Keratinocyte (primary cell): Measurements from ENCODE around the gene S100A10. TPM values are rescaled to one million over a fixed set of nuclear protein-coding genes. Genes with fewer than 3 reads are reported as not detected.

Experiments used
- DNase-seq: peaks from one replicate; pipeline ENCODE4 v3.0.0-alpha.2; 2011; ENCODE audit warnings: low read depth, missing footprints, low spot score
- FAIRE-seq: peaks from 2 replicates; lab custom pipeline; 2011; peaks lifted over from hg19 to GRCh38; lab: Jason Lieb, UNC
- H2AFZ ChIP-seq: 2 replicates; pipeline ENCODE4 v1.6.0; 2012; ENCODE audit warnings: low read length, control low read depth, inconsistent platforms; ENCODE audit not compliant: control insufficient read depth
- H3K27ac ChIP-seq: 2 replicates; pipeline ENCODE4 v1.5.1; 2011; ENCODE audit warnings: low read length; ENCODE audit not compliant: control insufficient read depth, insufficient read depth
- H3K27me3 ChIP-seq: 3 replicates; pipeline ENCODE4 v1.6.0; 2011; ENCODE audit warnings: low read length; ENCODE audit not compliant: control insufficient read depth, insufficient read depth; ENCODE audit errors: extremely low read depth
- H3K36me3 ChIP-seq, 2 experiments: 2 replicates in 1 of 2; 3 replicates in 1 of 2; pipeline ENCODE4 v1.5.1; 2011; ENCODE audit warnings: low read length in 2 of 2, mild to moderate bottlenecking in 1 of 2; ENCODE audit not compliant: control insufficient read depth in 2 of 2, insufficient read depth in 2 of 2; ENCODE audit errors: extremely low read depth in 1 of 2
- H3K4me1 ChIP-seq: 3 replicates; pipeline ENCODE4 v1.5.1; 2011; ENCODE audit warnings: low read length; ENCODE audit not compliant: control insufficient read depth, insufficient read depth; ENCODE audit errors: extremely low read depth
- H3K4me2 ChIP-seq: 3 replicates; pipeline ENCODE4 v1.6.0; 2011; ENCODE audit warnings: low read depth, low read length; ENCODE audit not compliant: control insufficient read depth, insufficient read depth; ENCODE audit errors: extremely low read depth
- H3K4me3 ChIP-seq, 3 experiments: fragments of 200-600 bp in 1 of 3; sonication (generic) in 1 of 3; 2 replicates in 2 of 3; 3 replicates in 1 of 3; pipeline ENCODE4 v1.5.1; 2011 to 2016; ENCODE audit warnings: low read length in 3 of 3, mild to moderate bottlenecking in 3 of 3, control low read depth in 2 of 3, inconsistent platforms in 1 of 3, low read depth in 1 of 3, mixed read lengths in 1 of 3, mixed run types in 1 of 3, moderate library complexity in 1 of 3; ENCODE audit not compliant: control insufficient read depth in 2 of 3, insufficient read depth in 2 of 3; ENCODE audit errors: extremely low read depth in 1 of 3
- H3K79me2 ChIP-seq: 2 replicates; pipeline ENCODE4 v1.6.0; 2012; ENCODE audit warnings: low read length; ENCODE audit not compliant: control insufficient read depth, insufficient read depth
- H3K9ac ChIP-seq: 3 replicates; pipeline ENCODE4 v1.6.0; 2011; ENCODE audit warnings: low read length; ENCODE audit not compliant: control insufficient read depth, insufficient read depth; ENCODE audit errors: extremely low read depth
- H3K9me1 ChIP-seq: 3 replicates; pipeline ENCODE4 v1.6.0; 2011; ENCODE audit warnings: low read length; ENCODE audit not compliant: control insufficient read depth, insufficient read depth; ENCODE audit errors: extremely low read depth
- H3K9me3 ChIP-seq: 2 replicates; pipeline ENCODE4 v1.5.1; 2012; ENCODE audit warnings: low read depth, low read length; ENCODE audit not compliant: control insufficient read depth
- H4K20me1 ChIP-seq: 3 replicates; pipeline ENCODE4 v1.6.0; 2011; ENCODE audit warnings: low read length; ENCODE audit not compliant: control insufficient read depth, insufficient read depth; ENCODE audit errors: extremely low read depth
- CTCF ChIP-seq, 3 experiments: IDR thresholded peaks in 1 of 3; conservative IDR thresholded peaks in 1 of 3; optimal IDR thresholded peaks in 1 of 3; 2 replicates in 2 of 3; 3 replicates in 1 of 3; pipeline versions ENCODE3 to v1.5.1; 2011; ENCODE audit warnings: low read length in 3 of 3, mild to moderate bottlenecking in 3 of 3, moderate library complexity in 2 of 3, control low read depth in 1 of 3, inconsistent platforms in 1 of 3; ENCODE audit not compliant: insufficient read depth in 2 of 3; ENCODE audit errors: extremely low read depth in 1 of 3
- EZH2 ChIP-seq: IDR thresholded peaks from one replicate; pipeline ENCODE4 v1.6.1; 2012; ENCODE audit warnings: inconsistent platforms, mild to moderate bottlenecking, low read length, moderate library complexity
- dilution Hi-C: fragments of 300-500 bp; cut with MboI; formaldehyde crosslinking; loops from one replicate; pipeline ENCODE4 v1.7.0; 2020; ENCODE audit warnings: low sequenced_read_pairs; ENCODE audit not compliant: extremely low pct_ligation_motif_present
- polyA plus RNA-seq, 5 experiments: library from polyadenylated mRNA; depleted of rRNA in 3 of 5; stranded (reverse) in 3 of 5; stranded (forward) in 1 of 5; unstranded in 1 of 5; fragments of >200 nt; gene quantifications; 1 replicate in 1 of 5; 2 replicates in 3 of 5; 3 replicates in 1 of 5; pipeline versions ENCODE4 v1.2.1 to v1.2.3, GENCODE V29; 2011 to 2012; ENCODE audit warnings: missing spikeins in 2 of 5, low read depth in 1 of 5, low replicate concordance in 1 of 5

S100A10 gene
- polyA plus RNA-seq, 1 donor (not counting 4 experiments of a cell fraction or from before 2014, with no cell fraction given) = 1,061 TPM

- FAIRE-seq = peak; percentile 46
- H3K27me3 ChIP-seq = no peaks in the 10 kb centered on the region
- H3K27ac ChIP-seq = no peak overlapping the region
- peaks cover 7% of the 10 kb centered on the region for H4K20me1 ChIP-seq
- no peaks in the 10 kb centered on the region for H3K9me1 ChIP-seq
- no peak for DNase-seq
- dilution Hi-C loops = no loop called here
- H3K4me3 ChIP-seq = no peak overlapping the region
- H3K36me3 ChIP-seq = peaks cover 27 to 54% of the 10 kb centered on the region in 2 experiments
- H3K79me2 ChIP-seq = peaks cover 23% of the 10 kb centered on the region
- H3K9me3 ChIP-seq = no peaks in the 10 kb centered on the region
- no peak overlapping the region for H3K4me2 ChIP-seq
- H2AFZ ChIP-seq = no peak overlapping the region
- no peak for TF ChIP-seq EZH2
- no peak for TF ChIP-seq CTCF (optimal IDR thresholded peaks at IDR 0.05 in 1 of 3, IDR thresholded peaks at IDR 0.05 in 1 of 3, conservative IDR thresholded peaks at IDR 0.05 in 1 of 3; ENCODE audit: extremely low read depth in 1 of 3, insufficient read depth in 2 of 3, low read length in 3 of 3)
- H3K9ac ChIP-seq = no peak overlapping the region
- H3K4me1 ChIP-seq = peaks cover 44% of the 10 kb centered on the region
Observed at GRCh38 chr1:151981178-151981525, 12.5 kb downstream of the S100A10 start.

GRCh38 chr1:151980287-151981177 is 13.1 kb downstream of the S100A10 start:
- Histone ChIP-seq H3K27me3 (no peaks in the 10 kb centered on the region), H3K4me2 (no peak overlapping the region), H2AFZ (no peak overlapping the region), H3K79me2 (peaks cover 16% of the 10 kb centered on the region), H3K9me1 (no peaks in the 10 kb centered on the region), H3K9ac (no peak overlapping the region), H3K9me3 (no peaks in the 10 kb centered on the region), H3K36me3 (peaks cover 25 to 49% of the 10 kb centered on the region in 2 experiments), H3K27ac (peak overlapping the region; percentile 15), H3K4me3 (no peak overlapping the region), H4K20me1 (peaks cover 7% of the 10 kb centered on the region), H3K4me1 (peaks cover 44% of the 10 kb centered on the region)
- dilution Hi-C loops = no loop called here
- no peak for TF ChIP-seq EZH2
- no peak for TF ChIP-seq CTCF (optimal IDR thresholded peaks at IDR 0.05 in 1 of 3, IDR thresholded peaks at IDR 0.05 in 1 of 3, conservative IDR thresholded peaks at IDR 0.05 in 1 of 3; ENCODE audit: extremely low read depth in 1 of 3, insufficient read depth in 2 of 3, low read length in 3 of 3)
- no peak for FAIRE-seq
- no peak for DNase-seq
